ENCODE measurements around the gene TRAK1. TPM values are rescaled to one million over a fixed set of nuclear protein-coding genes. Genes with fewer than 3 reads are reported as not detected.

The TRAK1 gene
- total RNA-seq, 1 donor from 2014 or later = 33.0 TPM

Other genes starting within 250 kb of the TRAK1 start
- gene ULK4, start 129.3 kb upstream of the TRAK1 start, total RNA-seq = 5.8 and 7.2 TPM in 2 replicates
- gene CCK, start 174.8 kb downstream of the TRAK1 start, total RNA-seq = not detected in 2 replicates